ENCODE data around the gene SPRR4. TPM values are rescaled to one million over a fixed set of nuclear protein-coding genes. Genes with fewer than 3 reads are reported as not detected.

The SPRR4 gene
- total and polyA plus RNA-seq, 2 experiments from 2014 or later = not detected

DNA sequence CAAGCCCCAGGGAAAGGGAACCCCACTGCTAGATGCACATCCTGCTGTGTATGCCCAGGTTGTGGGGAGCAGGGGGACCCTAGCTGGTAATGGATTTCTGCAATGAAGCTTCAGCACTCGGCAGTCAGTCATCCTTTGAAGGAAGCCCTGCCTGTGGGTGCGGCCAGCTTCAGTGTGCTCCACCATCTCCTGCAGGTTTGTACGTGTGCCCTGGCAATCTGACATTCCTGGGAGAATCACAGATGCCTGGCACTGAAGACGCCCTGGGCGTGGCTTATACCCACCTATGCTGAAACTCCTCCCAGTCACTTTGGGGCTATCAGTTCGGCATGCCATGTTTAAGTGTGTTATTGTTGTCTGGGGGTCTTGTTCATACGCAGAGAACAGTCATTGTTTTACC lies 16.7 kb upstream of the SPRR4 start:
- Histone ChIP-seq H3K79me2 (replicated peaks; ENCODE audit: insufficient read depth) (no peaks in the 10 kb centered on the region), H3K9me2 (ENCODE audit: insufficient read depth) (no peaks in the 10 kb centered on the region), H4K20me1 (replicated peaks; ENCODE audit: insufficient read depth) (no peaks in the 10 kb centered on the region), H2AFZ (no peak overlapping the region), H3F3A (replicated peaks; ENCODE audit: low read depth) (no peaks in the 10 kb centered on the region), H3K4me1 (ENCODE audit: insufficient read depth) (no peaks in the 10 kb centered on the region), H3K27me3 (ENCODE audit: insufficient read depth) (no peaks in the 10 kb centered on the region), H3K27ac (ENCODE audit: low read depth) (no peak overlapping the region), H3K4me2 (no peak overlapping the region), H3K36me3 (ENCODE audit: insufficient read depth) (no peaks in the 10 kb centered on the region), H3K4me3 (no peak overlapping the region)
- DNase-seq (ENCODE audit: low spot score) (no peak), ATAC-seq (no peak)
- Mint-ChIP-seq H3K4me3 (no peak overlapping the region), H3K9me3 (0 out of 3 replicates have a peak, but pooled peaks cover 4% of the 10 kb centered on the region), H3K4me1 (no peaks in the 10 kb centered on the region), H3K36me3 (ENCODE audit: low read depth) (no peaks in the 10 kb centered on the region; the same call in 2 of the 3 replicates), H3K27ac (no peak overlapping the region), H3K27me3 (ENCODE audit: insufficient read depth, low read depth, poor library complexity) (peaks cover 4% of the 10 kb centered on the region)
- TF ChIP-seq ZNF114 (CRISPR knock-in tag; IDR thresholded peaks at IDR 0.05) = no peak

DNA sequence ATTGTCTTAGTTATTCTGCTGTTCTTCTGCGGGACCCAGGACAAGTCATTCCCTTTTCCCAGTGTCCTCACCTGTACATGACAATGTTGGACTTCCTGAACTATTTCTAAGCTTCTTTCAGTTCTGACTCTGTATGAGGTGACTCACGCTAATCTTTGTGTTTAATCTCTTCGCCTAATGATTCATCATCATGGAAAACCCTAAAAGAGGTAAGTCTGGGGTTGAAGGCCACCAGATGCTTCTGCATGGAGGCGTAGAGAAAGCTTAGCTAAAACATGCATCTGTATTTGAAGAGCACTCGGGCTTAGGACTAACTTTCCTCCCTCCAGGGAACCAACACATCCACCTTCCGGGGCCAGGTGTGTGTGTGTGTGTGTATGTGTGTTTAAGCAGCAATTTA lies 16.0 kb upstream of the SPRR4 start:
- Histone ChIP-seq H3K27me3 (ENCODE audit: insufficient read depth) (no peaks in the 10 kb centered on the region), H4K20me1 (replicated peaks; ENCODE audit: insufficient read depth) (no peaks in the 10 kb centered on the region), H3K79me2 (replicated peaks; ENCODE audit: insufficient read depth) (no peaks in the 10 kb centered on the region), H3K9me2 (ENCODE audit: insufficient read depth) (no peaks in the 10 kb centered on the region), H3K4me2 (no peak overlapping the region), H3F3A (replicated peaks; ENCODE audit: low read depth) (no peaks in the 10 kb centered on the region), H3K4me3 (no peak overlapping the region), H3K4me1 (ENCODE audit: insufficient read depth) (no peaks in the 10 kb centered on the region), H2AFZ (no peak overlapping the region), H3K27ac (ENCODE audit: low read depth) (no peak overlapping the region), H3K36me3 (ENCODE audit: insufficient read depth) (no peaks in the 10 kb centered on the region)
- Mint-ChIP-seq H3K9me3 (0 out of 3 replicates have a peak, but pooled peaks cover 4% of the 10 kb centered on the region), H3K4me3 (no peak overlapping the region), H3K27me3 (ENCODE audit: insufficient read depth, low read depth, poor library complexity) (peaks cover 4% of the 10 kb centered on the region), H3K4me1 (no peaks in the 10 kb centered on the region), H3K27ac (no peak overlapping the region), H3K36me3 (ENCODE audit: low read depth) (no peaks in the 10 kb centered on the region; the same call in 2 of the 3 replicates)
- DNase-seq (ENCODE audit: low spot score) = no peak
- no peak for ATAC-seq
- TF ChIP-seq POLR2AphosphoS5 (IDR thresholded peaks at IDR 0.05; ENCODE audit: low read depth) = no peak
- TF ChIP-seq, protein P1, sequence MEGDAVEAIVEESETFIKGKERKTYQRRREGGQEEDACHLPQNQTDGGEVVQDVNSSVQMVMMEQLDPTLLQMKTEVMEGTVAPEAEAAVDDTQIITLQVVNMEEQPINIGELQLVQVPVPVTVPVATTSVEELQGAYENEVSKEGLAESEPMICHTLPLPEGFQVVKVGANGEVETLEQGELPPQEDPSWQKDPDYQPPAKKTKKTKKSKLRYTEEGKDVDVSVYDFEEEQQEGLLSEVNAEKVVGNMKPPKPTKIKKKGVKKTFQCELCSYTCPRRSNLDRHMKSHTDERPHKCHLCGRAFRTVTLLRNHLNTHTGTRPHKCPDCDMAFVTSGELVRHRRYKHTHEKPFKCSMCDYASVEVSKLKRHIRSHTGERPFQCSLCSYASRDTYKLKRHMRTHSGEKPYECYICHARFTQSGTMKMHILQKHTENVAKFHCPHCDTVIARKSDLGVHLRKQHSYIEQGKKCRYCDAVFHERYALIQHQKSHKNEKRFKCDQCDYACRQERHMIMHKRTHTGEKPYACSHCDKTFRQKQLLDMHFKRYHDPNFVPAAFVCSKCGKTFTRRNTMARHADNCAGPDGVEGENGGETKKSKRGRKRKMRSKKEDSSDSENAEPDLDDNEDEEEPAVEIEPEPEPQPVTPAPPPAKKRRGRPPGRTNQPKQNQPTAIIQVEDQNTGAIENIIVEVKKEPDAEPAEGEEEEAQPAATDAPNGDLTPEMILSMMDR (conservative IDR thresholded peaks at IDR 0.05; ENCODE audit: low read depth in 2 of 2) = no peak
- TF ChIP-seq NANOG (IDR thresholded peaks at IDR 0.05; ENCODE audit: borderline replicate concordance) = no peak
- TF ChIP-seq, protein P2, sequence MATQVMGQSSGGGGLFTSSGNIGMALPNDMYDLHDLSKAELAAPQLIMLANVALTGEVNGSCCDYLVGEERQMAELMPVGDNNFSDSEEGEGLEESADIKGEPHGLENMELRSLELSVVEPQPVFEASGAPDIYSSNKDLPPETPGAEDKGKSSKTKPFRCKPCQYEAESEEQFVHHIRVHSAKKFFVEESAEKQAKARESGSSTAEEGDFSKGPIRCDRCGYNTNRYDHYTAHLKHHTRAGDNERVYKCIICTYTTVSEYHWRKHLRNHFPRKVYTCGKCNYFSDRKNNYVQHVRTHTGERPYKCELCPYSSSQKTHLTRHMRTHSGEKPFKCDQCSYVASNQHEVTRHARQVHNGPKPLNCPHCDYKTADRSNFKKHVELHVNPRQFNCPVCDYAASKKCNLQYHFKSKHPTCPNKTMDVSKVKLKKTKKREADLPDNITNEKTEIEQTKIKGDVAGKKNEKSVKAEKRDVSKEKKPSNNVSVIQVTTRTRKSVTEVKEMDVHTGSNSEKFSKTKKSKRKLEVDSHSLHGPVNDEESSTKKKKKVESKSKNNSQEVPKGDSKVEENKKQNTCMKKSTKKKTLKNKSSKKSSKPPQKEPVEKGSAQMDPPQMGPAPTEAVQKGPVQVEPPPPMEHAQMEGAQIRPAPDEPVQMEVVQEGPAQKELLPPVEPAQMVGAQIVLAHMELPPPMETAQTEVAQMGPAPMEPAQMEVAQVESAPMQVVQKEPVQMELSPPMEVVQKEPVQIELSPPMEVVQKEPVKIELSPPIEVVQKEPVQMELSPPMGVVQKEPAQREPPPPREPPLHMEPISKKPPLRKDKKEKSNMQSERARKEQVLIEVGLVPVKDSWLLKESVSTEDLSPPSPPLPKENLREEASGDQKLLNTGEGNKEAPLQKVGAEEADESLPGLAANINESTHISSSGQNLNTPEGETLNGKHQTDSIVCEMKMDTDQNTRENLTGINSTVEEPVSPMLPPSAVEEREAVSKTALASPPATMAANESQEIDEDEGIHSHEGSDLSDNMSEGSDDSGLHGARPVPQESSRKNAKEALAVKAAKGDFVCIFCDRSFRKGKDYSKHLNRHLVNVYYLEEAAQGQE (IDR thresholded peaks at IDR 0.05; ENCODE audit: unreplicated experiment) = no peak
- TF ChIP-seq JUNB (IDR thresholded peaks at IDR 0.05; ENCODE audit: unreplicated experiment) = no peak
- TF ChIP-seq STAT1 (IDR thresholded peaks at IDR 0.05; ENCODE audit: unreplicated experiment) = no peak
- no peak for TF ChIP-seq CREB1 (CRISPR knock-in tag; IDR thresholded peaks at IDR 0.05; ENCODE audit: low read depth)
- TF ChIP-seq EZH2 (IDR thresholded peaks at IDR 0.05; ENCODE audit: low read depth, unreplicated experiment) = no peak
- no peak for TF ChIP-seq ZNF331 (CRISPR knock-in tag; IDR thresholded peaks at IDR 0.05; ENCODE audit: low read depth)
- no peak for TF ChIP-seq ZNF114 (CRISPR knock-in tag; IDR thresholded peaks at IDR 0.05)
- no peak for TF ChIP-seq EZH2phosphoT487 (IDR thresholded peaks at IDR 0.05; ENCODE audit: unreplicated experiment)
- TF ChIP-seq, protein P3, sequence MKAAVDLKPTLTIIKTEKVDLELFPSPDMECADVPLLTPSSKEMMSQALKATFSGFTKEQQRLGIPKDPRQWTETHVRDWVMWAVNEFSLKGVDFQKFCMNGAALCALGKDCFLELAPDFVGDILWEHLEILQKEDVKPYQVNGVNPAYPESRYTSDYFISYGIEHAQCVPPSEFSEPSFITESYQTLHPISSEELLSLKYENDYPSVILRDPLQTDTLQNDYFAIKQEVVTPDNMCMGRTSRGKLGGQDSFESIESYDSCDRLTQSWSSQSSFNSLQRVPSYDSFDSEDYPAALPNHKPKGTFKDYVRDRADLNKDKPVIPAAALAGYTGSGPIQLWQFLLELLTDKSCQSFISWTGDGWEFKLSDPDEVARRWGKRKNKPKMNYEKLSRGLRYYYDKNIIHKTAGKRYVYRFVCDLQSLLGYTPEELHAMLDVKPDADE (IDR thresholded peaks at IDR 0.05) = no peak

Measured in GM23338 (cell line).